ENCODE measurements around the gene CNKSR3. TPM values are rescaled to one million over a fixed set of nuclear protein-coding genes. Genes with fewer than 3 reads are reported as not detected.

Gene CNKSR3
- total RNA-seq, 1 experiment from 2014 or later = 5.6 TPM

GRCh38 chr6:154450498-154450897 lies 60.0 kb downstream of the CNKSR3 start:
- Histone ChIP-seq H3T11ph (ENCODE audit: low read length) (no peak overlapping the region), H2BK15ac (ENCODE audit: low read depth, low read length) (no peak overlapping the region), H2BK120ac (ENCODE audit: low read depth, low read length, poor library complexity, severe bottlenecking) (no peak overlapping the region), H3K4me1 (ENCODE audit: insufficient read depth, low read length) (no peaks in the 10 kb centered on the region), H3K79me1 (ENCODE audit: insufficient read depth, low read depth, low read length, poor library complexity, severe bottlenecking) (no peaks in the 10 kb centered on the region), H2BK5ac (ENCODE audit: insufficient read length, low read length) (no peak overlapping the region), H3K9ac (ENCODE audit: extremely low read depth, insufficient read length, low read length) (no peak overlapping the region), H4K8ac (replicated peaks; ENCODE audit: insufficient read length, low read depth, low read length) (no peak overlapping the region), H3K27me3 (ENCODE audit: insufficient read depth, low read length) (no peaks in the 10 kb centered on the region), H3K79me2 (ENCODE audit: insufficient read depth, low read length) (no peaks in the 10 kb centered on the region), H2AFZ (ENCODE audit: low read length) (no peak overlapping the region), H2BK20ac (ENCODE audit: low read depth, low read length, poor library complexity, severe bottlenecking) (no peak overlapping the region), H3K4ac (ENCODE audit: low read depth, low read length) (no peak overlapping the region), H3K14ac (ENCODE audit: insufficient read depth, low read length) (no peak overlapping the region), H3K56ac (ENCODE audit: insufficient read length, low read depth, low read length) (no peak overlapping the region), H3K18ac (ENCODE audit: insufficient read length, low read depth, low read length) (no peak overlapping the region), H3K4me2 (ENCODE audit: insufficient read depth, insufficient read length, low read length) (no peak overlapping the region), H3K9me3 (ENCODE audit: control insufficient read depth, low read depth, low read length) (no peaks in the 10 kb centered on the region), H4K5ac (ENCODE audit: insufficient read length, low read depth, low read length) (no peak overlapping the region), H3K23me2 (ENCODE audit: insufficient read length, low read depth, low read length, poor library complexity, severe bottlenecking) (no peaks in the 10 kb centered on the region), H2BK12ac (ENCODE audit: insufficient read length, low read depth, low read length) (no peak overlapping the region), H4K91ac (ENCODE audit: insufficient read length, low read depth, low read length) (no peak overlapping the region), H2AK5ac (ENCODE audit: insufficient read length, low read length) (no peak overlapping the region), H3K27ac (ENCODE audit: insufficient read length, low read depth, low read length) (no peak overlapping the region), H3K23ac (ENCODE audit: insufficient read length, low read depth, low read length) (no peak overlapping the region), H4K20me1 (ENCODE audit: control insufficient read depth, insufficient read depth, insufficient read length) (no peaks in the 10 kb centered on the region)
- peaks cover 1% of the 10 kb centered on the region; the same call in 1 of the 2 replicates for H3K27me3 Mint-ChIP-seq (ENCODE audit: low read depth)
- DNase-seq = no peak
- no peaks in the 10 kb centered on the region for H3K36me3 Mint-ChIP-seq (ENCODE audit: insufficient read depth in 1 of 3, low read depth in 3 of 3)
- no peaks in the 10 kb centered on the region for H3K9me3 Mint-ChIP-seq
- no peak overlapping the region for H3K27ac Mint-ChIP-seq
- no CpG with 5 or more reads among the region's 3 CpGs for WGBS (ENCODE audit: extremely low coverage, insufficient read length, low lambda C conversion rate)
- peaks cover 7% of the 10 kb centered on the region in 2 experiments; a peak in 3 of 4 replicates for H3K4me1 Mint-ChIP-seq
- no peak overlapping the region for H3K4me3 Mint-ChIP-seq
- no peak for TF ChIP-seq CTCF (conservative IDR thresholded peaks at IDR 0.05)

Measured in H9 (cell line).